IPS DF 6.9 (cell line): ENCODE data around the gene PROK2.
A peak's percentile ranks its signal among the peaks of the same experiment; 100 is the strongest.

Source experiments
- DNase-seq: peaks from one replicate; pipeline ENCODE4 v3.0.0-alpha.2; 2013; ENCODE audit warnings: low read depth, low spot score
- H3K27ac ChIP-seq: one replicate; pipeline ENCODE4 v1.5.1; 2013; ENCODE audit warnings: low read length, control low read depth
- H3K27me3 ChIP-seq: 2 replicates; pipeline ENCODE4 v1.6.1; 2013; ENCODE audit warnings: mild to moderate bottlenecking, low read length; ENCODE audit not compliant: control insufficient read depth, insufficient read depth
- H3K36me3 ChIP-seq: 2 replicates; pipeline ENCODE4 v1.6.1; 2013; ENCODE audit warnings: low read length; ENCODE audit not compliant: control insufficient read depth, insufficient read depth
- H3K4me1 ChIP-seq: 2 replicates; pipeline ENCODE4 v1.6.1; 2013; ENCODE audit warnings: low read length; ENCODE audit not compliant: control insufficient read depth, insufficient read depth
- H3K4me3 ChIP-seq: 2 replicates; pipeline ENCODE4 v1.5.1; 2013; ENCODE audit warnings: mild to moderate bottlenecking, low read length
- H3K9me3 ChIP-seq: 2 replicates; pipeline ENCODE4 v1.6.1; 2013; ENCODE audit warnings: low read length, inconsistent platforms; ENCODE audit not compliant: control insufficient read depth, insufficient read depth
- WGBS: extraction: QIAGEN DNeasy Blood & Tissue Kit; methylation state at CpG from one replicate; pipeline ENCODE4 v1.1.7; 2013; ENCODE audit warnings: mixed read lengths, missing lambda C conversion rate; ENCODE audit not compliant: insufficient read length, insufficient coverage; 5-methylcytosine and 5-hydroxymethylcytosine counted together

PROK2 gene

GRCh38 chr3:71787851-71788405 is 3.0 kb upstream of the PROK2 start:
- peaks cover 21% of the 10 kb centered on the region for H3K27me3 ChIP-seq
- WGBS, result no CpG with 5 or more reads among the region's 7 CpGs

GRCh38 chr3:71786551-71786950 is 1.6 kb upstream of the PROK2 start:
- no peak for DNase-seq
- WGBS, result no CpG with 5 or more reads among the region's 6 CpGs
- Histone ChIP-seq H3K4me1 (peaks cover 2% of the 10 kb centered on the region; the same call in 1 of the 2 replicates), H3K27ac (no peak overlapping the region), H3K4me3 (no peak overlapping the region), H3K27me3 (peaks cover 21% of the 10 kb centered on the region), H3K9me3 (no peaks in the 10 kb centered on the region), H3K36me3 (no peaks in the 10 kb centered on the region)

More at GRCh38 chr3:71787851-71788405, 3.0 kb upstream of the PROK2 start:
- H3K9me3 ChIP-seq, result no peaks in the 10 kb centered on the region
- H3K27ac ChIP-seq, result no peak overlapping the region
- no peak for DNase-seq
- H3K36me3 ChIP-seq, result no peaks in the 10 kb centered on the region
- H3K4me1 ChIP-seq, result peaks cover 2% of the 10 kb centered on the region; the same call in 1 of the 2 replicates
- no peak overlapping the region for H3K4me3 ChIP-seq

GRCh38 chr3:71786217-71786549 is 1.2 kb upstream of the PROK2 start:
- Histone ChIP-seq H3K9me3 (no peaks in the 10 kb centered on the region), H3K27me3 (peaks cover 21% of the 10 kb centered on the region), H3K4me3 (no peak overlapping the region), H3K36me3 (no peaks in the 10 kb centered on the region), H3K4me1 (peaks cover 2% of the 10 kb centered on the region; the same call in 1 of the 2 replicates), H3K27ac (no peak overlapping the region)
- no CpG with 5 or more reads among the region's 8 CpGs for WGBS
- DNase-seq, result no peak

GRCh38 chr3:71785532-71786216 is 726 bp upstream of the PROK2 start:
- peak overlapping the region; percentile 54; the same call in 1 of the 2 replicates for H3K4me3 ChIP-seq
- H3K36me3 ChIP-seq, result no peaks in the 10 kb centered on the region
- WGBS, result no CpG with 5 or more reads among the region's 28 CpGs
- H3K9me3 ChIP-seq, result no peaks in the 10 kb centered on the region
- H3K27me3 ChIP-seq, result peaks cover 21% of the 10 kb centered on the region
- peaks cover 2% of the 10 kb centered on the region; the same call in 1 of the 2 replicates for H3K4me1 ChIP-seq
- no peak for DNase-seq
- H3K27ac ChIP-seq, result no peak overlapping the region

- peaks cover 21% of the 10 kb centered on the region for H3K27me3 ChIP-seq
- no peak for DNase-seq
- H3K4me3 ChIP-seq, result peak overlapping the region; percentile 54
These were observed 591 bp downstream of the PROK2 start for GRCh38 chr3:71784201-71784913.

GRCh38 chr3:71783152-71783551 is 1.8 kb downstream of the PROK2 start:
- Histone ChIP-seq H3K9me3 (no peaks in the 10 kb centered on the region), H3K27me3 (peaks cover 21% of the 10 kb centered on the region), H3K27ac (no peak overlapping the region), H3K4me1 (peaks cover 4% of the 10 kb centered on the region; the same call in 1 of the 2 replicates), H3K4me3 (no peak overlapping the region), H3K36me3 (no peaks in the 10 kb centered on the region)
- no peak for DNase-seq
- no CpG with 5 or more reads among the region's 1 CpG for WGBS

More at GRCh38 chr3:71784201-71784913, 591 bp downstream of the PROK2 start:
- Histone ChIP-seq H3K36me3 (no peaks in the 10 kb centered on the region), H3K4me1 (peaks cover 4% of the 10 kb centered on the region; the same call in 1 of the 2 replicates), H3K9me3 (no peaks in the 10 kb centered on the region), H3K27ac (no peak overlapping the region)
- WGBS, result no CpG with 5 or more reads among the region's 23 CpGs

GRCh38 chr3:71780430-71780829 is 4.5 kb downstream of the PROK2 start:
- Histone ChIP-seq H3K4me1 (peaks cover 2% of the 10 kb centered on the region; the same call in 1 of the 2 replicates), H3K27ac (no peak overlapping the region), H3K27me3 (peaks cover 11% of the 10 kb centered on the region), H3K36me3 (no peaks in the 10 kb centered on the region), H3K9me3 (no peaks in the 10 kb centered on the region), H3K4me3 (no peak overlapping the region)
- no CpG with 5 or more reads among the region's 4 CpGs for WGBS
- no peak for DNase-seq

GRCh38 chr3:71779674-71780377 is 5.1 kb downstream of the PROK2 start:
- H3K27ac ChIP-seq, result no peak overlapping the region
- no CpG with 5 or more reads among the region's 6 CpGs for WGBS

GRCh38 chr3:71778353-71778752 is 6.6 kb downstream of the PROK2 start:
- no peaks in the 10 kb centered on the region for H3K27me3 ChIP-seq
- H3K9me3 ChIP-seq, result no peaks in the 10 kb centered on the region
- no peaks in the 10 kb centered on the region for H3K36me3 ChIP-seq
- H3K27ac ChIP-seq, result no peak overlapping the region
- no peak overlapping the region for H3K4me3 ChIP-seq
- peaks cover 2% of the 10 kb centered on the region; the same call in 1 of the 2 replicates for H3K4me1 ChIP-seq
- no peak for DNase-seq
- WGBS, result no CpG with 5 or more reads among the region's 3 CpGs

More at GRCh38 chr3:71779674-71780377, 5.1 kb downstream of the PROK2 start:
- DNase-seq, result no peak
- Histone ChIP-seq H3K9me3 (no peaks in the 10 kb centered on the region), H3K4me3 (no peak overlapping the region), H3K27me3 (peaks cover 8% of the 10 kb centered on the region), H3K4me1 (peaks cover 2% of the 10 kb centered on the region; the same call in 1 of the 2 replicates), H3K36me3 (no peaks in the 10 kb centered on the region)

GRCh38 chr3:71776538-71776937 is 8.4 kb downstream of the PROK2 start:
- Histone ChIP-seq H3K4me1 (peaks cover 2% of the 10 kb centered on the region; the same call in 1 of the 2 replicates), H3K36me3 (no peaks in the 10 kb centered on the region), H3K9me3 (no peaks in the 10 kb centered on the region), H3K4me3 (no peak overlapping the region), H3K27me3 (no peaks in the 10 kb centered on the region), H3K27ac (no peak overlapping the region)
- WGBS, result no CpG with 5 or more reads among the region's 6 CpGs
- DNase-seq, result no peak
